Tibial nerve (tissue), 4 donors: ENCODE data around the gene HGFAC.

ENCODE experiments used
- CTCF ChIP-seq, 5 experiments: fragments of 200-600 bp in 3 of 5; fragments of 450-650 bp in 2 of 5; sonication (generic) in 3 of 5; IDR thresholded peaks; one replicate each; pipeline ENCODE4 v1.5.1; 2016 to 2019; ENCODE audit warnings: antibody characterized with exemption in 5 of 5, mild to moderate bottlenecking in 3 of 5, moderate library complexity in 2 of 5
- EP300 ChIP-seq, 2 donors: sonication (generic); formaldehyde crosslinking; IDR thresholded peaks; one replicate each; pipeline ENCODE4 v1.6.1; 2017; ENCODE audit warnings: antibody characterized with exemption in 2 of 2, mild to moderate bottlenecking in 1 of 2
- POLR2A ChIP-seq, 2 donors: fragments of 450-650 bp; IDR thresholded peaks; one replicate each; pipeline ENCODE4 v1.6.1; 2017; ENCODE audit warnings: antibody characterized with exemption in 2 of 2, mild to moderate bottlenecking in 2 of 2, moderate library complexity in 2 of 2

GRCh38 chr4:3480528-3481112, 38.9 kb downstream of the HGFAC start:
- peak; percentile 83 to 99 (median 91) for TF ChIP-seq CTCF (IDR thresholded peaks at IDR 0.05)
- no peak for TF ChIP-seq POLR2A (IDR thresholded peaks at IDR 0.05)
- TF ChIP-seq EP300 (IDR thresholded peaks at IDR 0.05): no peak
